ENCODE data around the gene JAKMIP2.
"Not testable (repeated sequence)": the region's sequence is repeated elsewhere in the genome, so short reads cannot be mapped to it uniquely, and the experiment has no call there.

- not testable (repeated sequence) for TF ChIP-seq EP300 (conservative IDR thresholded peaks at IDR 0.05; ENCODE audit: poor library complexity, severe bottlenecking); CTCF (IDR thresholded peaks at IDR 0.05; ENCODE audit: poor library complexity, severe bottlenecking); MXI1 (conservative IDR thresholded peaks at IDR 0.05; ENCODE audit: poor library complexity, severe bottlenecking); EZH2 (IDR thresholded peaks at IDR 0.05; ENCODE audit: borderline replicate concordance, insufficient read depth, low read length, poor library complexity, severe bottlenecking); POLR2AphosphoS5 (IDR thresholded peaks at IDR 0.05); TAF1 (IDR thresholded peaks at IDR 0.05; ENCODE audit: low read depth); RAD21 (conservative IDR thresholded peaks at IDR 0.05); SMC3 (conservative IDR thresholded peaks at IDR 0.05; ENCODE audit: poor library complexity)
- TF ChIP-seq, protein P1, sequence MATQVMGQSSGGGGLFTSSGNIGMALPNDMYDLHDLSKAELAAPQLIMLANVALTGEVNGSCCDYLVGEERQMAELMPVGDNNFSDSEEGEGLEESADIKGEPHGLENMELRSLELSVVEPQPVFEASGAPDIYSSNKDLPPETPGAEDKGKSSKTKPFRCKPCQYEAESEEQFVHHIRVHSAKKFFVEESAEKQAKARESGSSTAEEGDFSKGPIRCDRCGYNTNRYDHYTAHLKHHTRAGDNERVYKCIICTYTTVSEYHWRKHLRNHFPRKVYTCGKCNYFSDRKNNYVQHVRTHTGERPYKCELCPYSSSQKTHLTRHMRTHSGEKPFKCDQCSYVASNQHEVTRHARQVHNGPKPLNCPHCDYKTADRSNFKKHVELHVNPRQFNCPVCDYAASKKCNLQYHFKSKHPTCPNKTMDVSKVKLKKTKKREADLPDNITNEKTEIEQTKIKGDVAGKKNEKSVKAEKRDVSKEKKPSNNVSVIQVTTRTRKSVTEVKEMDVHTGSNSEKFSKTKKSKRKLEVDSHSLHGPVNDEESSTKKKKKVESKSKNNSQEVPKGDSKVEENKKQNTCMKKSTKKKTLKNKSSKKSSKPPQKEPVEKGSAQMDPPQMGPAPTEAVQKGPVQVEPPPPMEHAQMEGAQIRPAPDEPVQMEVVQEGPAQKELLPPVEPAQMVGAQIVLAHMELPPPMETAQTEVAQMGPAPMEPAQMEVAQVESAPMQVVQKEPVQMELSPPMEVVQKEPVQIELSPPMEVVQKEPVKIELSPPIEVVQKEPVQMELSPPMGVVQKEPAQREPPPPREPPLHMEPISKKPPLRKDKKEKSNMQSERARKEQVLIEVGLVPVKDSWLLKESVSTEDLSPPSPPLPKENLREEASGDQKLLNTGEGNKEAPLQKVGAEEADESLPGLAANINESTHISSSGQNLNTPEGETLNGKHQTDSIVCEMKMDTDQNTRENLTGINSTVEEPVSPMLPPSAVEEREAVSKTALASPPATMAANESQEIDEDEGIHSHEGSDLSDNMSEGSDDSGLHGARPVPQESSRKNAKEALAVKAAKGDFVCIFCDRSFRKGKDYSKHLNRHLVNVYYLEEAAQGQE (IDR thresholded peaks at IDR 0.05; ENCODE audit: borderline replicate concordance), result not testable (repeated sequence)
Observed at GRCh38 chr5:147553817-147554216, 228.7 kb downstream of the JAKMIP2 start.
